ENCODE data around the gene LACTBL1.

Gene LACTBL1

DNA sequence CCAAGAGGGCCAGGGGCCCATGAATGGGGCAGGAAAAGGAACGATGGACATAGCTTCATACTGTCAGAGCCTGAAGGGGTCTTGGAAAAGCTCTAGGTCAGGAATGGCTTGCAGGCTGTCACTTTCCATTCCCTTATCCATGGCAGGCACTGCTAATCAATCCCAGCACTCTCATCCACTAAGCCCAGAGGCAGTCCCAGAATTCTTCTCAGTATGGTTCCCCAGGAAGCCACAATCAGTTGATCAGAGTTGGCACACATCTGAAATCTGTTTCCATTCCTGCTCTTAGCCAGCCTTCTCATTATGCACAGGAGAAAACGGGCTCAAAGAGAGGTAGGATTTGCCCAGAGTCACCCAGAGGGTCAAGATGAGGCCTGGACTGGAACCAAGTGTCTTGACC is 65.7 kb downstream of the LACTBL1 start:
- H3K4me1 ChIP-seq (ENCODE audit: insufficient read depth, low read length), result no peaks in the 10 kb centered on the region
- H3K27me3 ChIP-seq (ENCODE audit: insufficient read depth, low read length), result no peaks in the 10 kb centered on the region
- H3K4me3 ChIP-seq (ENCODE audit: low read length), result no peak overlapping the region
- no peaks in the 10 kb centered on the region for H3K9me3 ChIP-seq (ENCODE audit: insufficient read depth, low read depth, low read length)
- H3K9ac ChIP-seq (ENCODE audit: low read depth, low read length), result no peak overlapping the region
- no peaks in the 10 kb centered on the region for H3K36me3 ChIP-seq (ENCODE audit: insufficient read depth, low read depth, low read length)
- no peak overlapping the region for H3K27ac ChIP-seq (ENCODE audit: low read length)

DNA sequence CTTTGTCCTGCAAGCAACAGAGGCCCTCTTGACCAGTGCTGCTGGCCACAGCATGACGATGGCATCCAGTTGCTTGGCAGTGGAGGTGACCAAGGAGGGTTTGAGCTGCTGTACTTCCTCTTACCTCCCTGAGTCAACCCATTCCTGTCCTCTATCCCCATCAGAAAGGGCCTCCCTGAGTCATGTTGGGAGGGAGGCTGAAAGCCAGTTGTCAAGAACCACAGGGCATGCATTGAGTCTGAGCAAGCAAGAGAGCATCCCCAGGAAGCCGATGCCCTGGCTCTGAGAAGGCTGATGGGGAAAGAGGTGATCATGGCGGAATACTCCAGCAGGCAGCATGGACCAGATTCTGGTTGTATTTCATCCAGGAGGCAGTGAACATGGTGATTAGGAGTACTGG is 69.6 kb downstream of the LACTBL1 start:
- Histone ChIP-seq H3K27me3 (ENCODE audit: insufficient read depth, low read length) (no peaks in the 10 kb centered on the region), H3K4me3 (ENCODE audit: low read length) (no peak overlapping the region), H3K36me3 (ENCODE audit: insufficient read depth, low read depth, low read length) (no peaks in the 10 kb centered on the region), H3K4me1 (ENCODE audit: insufficient read depth, low read length) (no peaks in the 10 kb centered on the region), H3K9me3 (ENCODE audit: insufficient read depth, low read depth, low read length) (no peaks in the 10 kb centered on the region), H3K9ac (ENCODE audit: low read depth, low read length) (no peak overlapping the region), H3K27ac (ENCODE audit: low read length) (no peak overlapping the region)

Measured in iPS-20b (cell line).